Mucosa of gallbladder (tissue), 1 donor: Measurements from ENCODE around the gene TMEM245. TPM values are rescaled to one million over a fixed set of nuclear protein-coding genes. Genes with fewer than 3 reads are reported as not detected.

Experiments
- DNase-seq: peaks from one replicate; pipeline ENCODE4 v3.0.0-alpha.2; 2020; ENCODE audit warnings: low spot score
- total RNA-seq: library from RNA; stranded (reverse); gene quantifications from one replicate; pipeline ENCODE4 v1.2.1, GENCODE V29; 2021
- donor health status: DM: no; HTN: no; CAD: no.

The TMEM245 gene
- total RNA-seq, 1 donor from 2014 or later = 68.4 TPM

GRCh38 chr9:109027176-109027575 is 92.6 kb downstream of the TMEM245 start:
- no peak for DNase-seq

DNA sequence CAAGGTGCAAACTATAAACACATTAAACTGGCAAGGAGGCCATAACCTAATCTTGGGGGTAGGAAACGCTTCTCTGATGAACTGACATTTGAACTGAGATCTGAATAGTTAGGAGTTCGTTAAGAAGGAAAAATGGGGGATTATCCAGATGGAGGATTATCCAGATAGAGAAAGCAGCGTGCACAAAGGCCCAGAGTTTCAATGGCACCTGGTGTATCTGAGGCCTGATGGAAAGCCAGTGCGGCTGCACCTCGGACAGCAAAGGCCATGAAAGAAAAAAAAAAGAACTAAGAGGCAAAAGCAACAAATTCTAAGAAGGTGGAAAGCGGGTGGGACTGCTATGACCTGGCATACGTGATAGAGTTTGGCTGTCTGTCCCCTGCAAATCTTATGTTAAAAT is 93.4 kb downstream of the TMEM245 start:
- no peak for DNase-seq

DNA sequence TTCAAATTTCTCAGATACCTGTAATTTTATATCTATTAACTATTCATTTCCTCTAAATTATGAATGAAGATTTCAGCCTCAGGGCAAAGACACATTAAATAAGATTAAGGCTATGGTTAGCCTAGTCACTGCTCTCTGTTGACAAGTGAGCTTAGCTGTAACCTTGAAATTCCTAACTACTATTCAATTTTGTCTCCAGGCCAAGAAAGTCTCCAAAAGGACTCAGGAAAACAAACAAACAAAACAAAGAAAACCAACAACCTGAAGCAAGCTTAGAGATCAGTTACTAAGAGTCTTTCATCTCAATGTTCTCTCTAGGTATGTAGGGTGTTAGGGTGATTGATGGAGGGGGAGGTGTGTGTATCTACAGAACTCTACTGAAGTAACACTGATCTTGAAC is 96.9 kb downstream of the TMEM245 start:
- DNase-seq = no peak

DNA sequence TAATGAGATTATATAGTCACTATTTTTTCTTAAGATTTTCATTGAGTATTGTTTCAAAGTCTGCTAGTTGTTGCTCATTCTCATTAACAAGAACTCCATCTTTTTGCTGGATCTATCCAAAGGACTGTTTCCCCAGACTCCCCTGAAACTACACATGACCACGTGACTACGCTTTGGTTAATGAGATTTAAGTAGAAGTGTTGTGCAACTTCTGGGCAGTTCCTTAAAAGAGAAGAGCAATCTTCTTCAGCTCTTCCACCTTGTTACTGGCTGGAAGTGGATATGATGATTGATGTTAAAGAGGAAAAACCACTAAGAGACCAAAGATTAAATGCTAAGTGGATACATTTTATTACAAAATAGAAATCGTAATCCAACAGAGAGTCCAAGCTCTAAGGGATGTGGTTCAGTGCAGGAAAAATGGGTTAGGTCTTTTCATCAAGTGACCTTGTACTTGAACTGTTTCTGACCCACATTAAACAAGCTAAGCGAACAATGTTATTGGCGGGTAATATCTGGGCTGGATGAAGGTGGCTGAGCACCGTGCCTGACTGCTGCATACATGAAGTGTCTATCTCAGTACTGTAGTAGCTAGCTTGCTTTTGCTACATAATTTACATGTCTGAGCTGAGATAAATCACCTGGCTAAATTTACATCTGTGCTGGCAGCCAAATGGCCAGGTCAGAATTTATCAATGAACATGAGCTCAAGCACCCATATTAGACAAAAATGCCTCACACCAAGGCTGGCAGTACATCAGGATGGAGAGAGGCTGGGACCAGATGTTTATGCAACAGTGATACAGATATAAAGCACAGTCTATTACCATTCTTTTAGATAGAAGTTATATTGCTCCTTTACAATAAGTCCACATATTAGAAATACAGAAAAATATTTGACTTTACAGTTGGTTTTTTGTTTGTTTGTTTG is 98.9 kb downstream of the TMEM245 start:
- DNase-seq = no peak

GRCh38 chr9:109020113-109020512 is 99.6 kb downstream of the TMEM245 start:
- DNase-seq = no peak

DNA sequence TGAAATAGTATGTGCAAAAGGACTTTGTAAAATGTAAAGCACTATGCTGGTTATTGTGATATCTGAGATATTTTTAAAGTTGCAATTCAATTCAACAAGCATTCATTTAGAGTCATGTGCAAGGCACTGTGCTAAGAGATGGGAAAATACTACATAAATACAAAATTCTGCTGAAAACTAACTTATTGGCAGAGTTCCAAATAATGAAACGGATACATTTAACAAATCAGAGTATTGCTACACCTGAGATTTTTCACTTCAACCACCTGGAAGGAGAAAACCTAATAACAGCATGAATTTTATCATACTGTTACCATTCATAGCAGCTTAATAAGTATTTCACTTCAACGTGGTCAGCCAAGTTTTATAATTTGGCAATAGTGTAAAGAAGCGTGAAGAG is 100.3 kb downstream of the TMEM245 start:
- DNase-seq = no peak

DNA sequence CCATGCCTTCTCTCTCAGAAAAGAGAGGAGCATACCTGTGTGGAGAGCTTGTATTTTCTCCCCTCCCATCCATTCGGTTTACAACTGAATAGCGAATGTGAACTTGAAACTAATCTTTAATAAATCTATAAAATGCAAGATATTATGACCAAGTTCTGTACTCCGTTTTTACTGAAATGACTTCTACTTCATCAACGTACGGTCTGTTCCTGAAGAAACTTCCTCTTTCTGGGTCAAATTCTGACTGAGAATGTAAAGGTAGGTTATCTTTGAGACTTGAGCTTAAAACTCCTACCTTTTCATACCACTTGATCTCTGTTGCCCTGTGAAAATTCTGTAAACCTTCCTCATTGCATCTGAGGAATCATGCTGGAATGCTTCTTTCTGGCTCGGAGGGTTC is 102.3 kb downstream of the TMEM245 start:
- no peak for DNase-seq

- DNase-seq = no peak
These were observed 102.7 kb downstream of the TMEM245 start for GRCh38 chr9:109017061-109017460.

GRCh38 chr9:109016132-109016531 is 103.6 kb downstream of the TMEM245 start:
- DNase-seq = no peak

GRCh38 chr9:109014608-109015280 is 105.0 kb downstream of the TMEM245 start:
- peak; percentile 14 for DNase-seq

- peak; percentile 18 for DNase-seq
These were observed 105.8 kb downstream of the TMEM245 start for GRCh38 chr9:109013679-109014607.

DNA sequence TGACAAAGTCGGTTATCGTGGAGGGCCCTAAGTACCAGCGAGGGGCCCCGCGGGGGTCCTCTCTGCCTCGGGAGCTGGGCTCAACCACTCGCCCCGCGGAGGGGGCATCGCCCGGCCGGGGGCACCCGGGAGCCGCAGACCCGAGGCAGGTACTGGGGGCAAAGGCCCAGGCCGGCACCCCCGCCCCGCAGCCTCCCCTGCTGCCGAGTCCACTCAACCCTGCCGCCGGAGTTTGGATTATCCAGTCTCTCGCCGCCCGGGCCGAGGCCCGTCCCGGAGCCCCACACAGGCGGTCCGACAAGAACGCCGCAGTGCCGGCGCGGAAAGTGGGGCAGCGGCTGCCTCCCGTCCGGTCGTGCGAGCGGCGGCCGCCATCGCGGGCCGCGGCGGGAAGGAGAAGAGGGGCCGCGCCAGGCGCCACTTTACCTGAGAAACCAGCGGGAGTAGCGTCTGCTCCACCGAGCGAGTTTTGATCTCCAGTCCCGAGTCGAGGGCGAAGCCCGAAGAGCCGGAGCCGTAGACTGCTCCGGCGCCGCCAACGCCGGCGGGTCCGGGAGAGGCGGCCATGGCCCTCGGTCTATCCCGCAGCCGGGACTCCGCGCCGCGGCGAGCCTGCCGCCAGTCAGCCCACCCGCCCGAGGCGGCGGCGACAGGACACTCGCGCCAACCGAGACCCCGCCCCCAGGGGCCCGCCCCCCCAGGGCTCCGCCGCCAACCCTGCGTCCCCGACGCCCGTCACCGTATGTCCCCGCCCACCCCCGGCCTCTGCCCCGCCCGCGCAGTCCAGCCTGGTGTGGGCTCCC is 106.7 kb downstream of the TMEM245 start, which contains the start of gene CTNNAL1:
Gene CTNNAL1, minus strand, starts transcription at position 624 of the 803 bp plus-strand sequence. Its CDS starts 57 bp downstream, at position 567.
- peak; percentile 93 for DNase-seq

DNA sequence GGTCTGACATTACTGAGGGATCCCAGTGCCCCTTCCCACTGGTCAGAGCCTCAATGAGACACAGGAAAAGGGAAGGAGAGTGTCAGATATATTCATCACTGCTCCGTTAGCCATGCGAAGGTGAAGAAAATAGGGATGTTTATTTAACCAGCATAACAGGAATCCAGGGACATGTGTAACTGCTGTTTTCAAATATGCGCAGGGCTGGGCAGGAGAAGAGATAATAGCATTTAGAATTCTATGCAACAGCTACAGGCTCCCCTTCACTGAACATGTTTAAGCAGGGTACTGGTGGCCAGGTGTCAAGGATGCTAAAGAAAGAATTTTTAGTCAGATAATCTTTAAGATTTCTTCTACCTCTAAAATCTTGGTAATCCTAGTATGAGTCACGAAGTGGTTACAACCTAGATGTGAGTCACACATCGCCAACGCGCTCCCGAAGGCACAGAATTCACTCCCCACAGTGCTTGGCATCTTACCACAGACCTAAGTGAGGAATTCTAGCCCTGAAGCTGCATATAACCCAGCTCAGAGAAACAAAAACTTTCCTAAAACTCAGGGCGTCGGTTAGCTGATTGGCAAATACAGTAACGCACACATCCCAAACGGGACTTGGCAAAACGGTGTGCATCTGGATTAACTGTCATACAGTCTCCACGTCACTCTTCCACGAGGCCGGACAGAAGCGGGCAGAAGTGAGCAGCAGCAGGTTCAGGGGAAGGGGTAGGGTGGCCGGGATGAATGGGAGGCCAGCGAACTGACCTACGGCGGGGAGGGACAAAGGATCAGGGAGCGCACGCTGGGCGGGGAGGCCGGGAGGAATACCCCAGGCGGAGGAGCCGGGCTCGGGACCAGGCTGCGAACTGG is 107.5 kb downstream of the TMEM245 start:
- peak; percentile 45 for DNase-seq

- DNase-seq = no peak
These were observed 108.5 kb downstream of the TMEM245 start for GRCh38 chr9:109011231-109011671.

- no peak for DNase-seq
These were observed 109.0 kb downstream of the TMEM245 start for GRCh38 chr9:109010746-109011145.

- DNase-seq = no peak
These were observed 114.1 kb downstream of the TMEM245 start for GRCh38 chr9:109005678-109006077.

DNA sequence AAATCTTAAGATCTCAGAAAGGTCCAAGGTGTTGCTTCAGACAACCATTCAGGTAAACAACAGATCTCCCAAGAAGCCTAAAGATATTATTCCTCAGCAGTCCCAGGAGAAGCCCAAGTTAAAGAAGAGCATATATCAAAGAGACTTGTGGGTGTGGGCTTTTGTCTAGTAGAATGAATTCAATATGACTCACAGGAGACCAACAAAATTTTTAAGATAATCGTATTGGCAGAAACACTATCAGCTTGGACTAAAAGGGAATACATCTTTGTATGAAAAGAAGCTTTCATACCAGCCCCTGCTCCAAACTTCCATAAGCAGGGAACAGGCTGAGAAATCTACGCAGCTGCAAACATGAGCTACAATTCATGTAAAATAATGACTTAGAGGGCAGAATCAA is 116.6 kb downstream of the TMEM245 start:
- no peak for DNase-seq

- DNase-seq = no peak
These were observed 117.6 kb downstream of the TMEM245 start for GRCh38 chr9:109002141-109002540.

- DNase-seq = no peak
These were observed 118.5 kb downstream of the TMEM245 start for GRCh38 chr9:109001275-109001676.

DNA sequence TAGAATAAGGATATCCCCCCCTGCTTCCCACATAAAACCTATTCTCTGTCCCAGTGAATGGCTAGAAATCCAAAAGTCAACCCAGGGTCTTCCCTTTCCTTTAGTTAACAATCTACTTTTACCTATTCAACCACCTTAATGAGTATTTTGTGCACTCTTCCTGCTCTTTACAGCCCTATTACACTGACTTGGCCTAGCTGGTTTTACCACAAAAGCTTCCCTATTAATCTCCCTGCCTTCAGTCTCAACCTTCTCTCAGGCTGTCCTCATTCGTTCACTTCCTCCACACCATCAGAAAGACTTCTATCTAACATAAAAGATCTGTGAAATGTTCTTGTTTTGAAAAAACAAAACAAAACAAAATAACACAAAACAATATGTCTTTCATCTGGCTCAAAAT is 122.6 kb downstream of the TMEM245 start:
- no peak for DNase-seq
